Measurements from ENCODE around the gene ZNF385B. TPM values are rescaled to one million over a fixed set of nuclear protein-coding genes. Genes with fewer than 3 reads are reported as not detected.
"Not testable (repeated sequence)": the region's sequence is repeated elsewhere in the genome, so short reads cannot be mapped to it uniquely, and the experiment has no call there.

The ZNF385B gene
- total and polyA plus RNA-seq, 12 donors, result 2.0 to 15.3 (median 8.4) TPM

- no peaks in the 10 kb centered on the region for H3K27me3 ChIP-seq
- TF ChIP-seq POLR2A (IDR thresholded peaks at IDR 0.05) (no peak), CTCF (IDR thresholded peaks at IDR 0.05) (no peak)
- H3K4me1 ChIP-seq (replicated peaks in 1 of 2), result no peaks in the 10 kb centered on the region
- H3K9me3 ChIP-seq (replicated peaks in 1 of 3), result no peaks in the 10 kb centered on the region
- H3K4me3 ChIP-seq, result no peak overlapping the region
- WGBS, 4 donors, result 86 to 93% (median 88%) methylated on average over 3 of the region's 3 CpGs
- no peaks in the 10 kb centered on the region for H3K36me3 ChIP-seq (replicated peaks in 1 of 2)
- DNase-seq, result no peak
- intact Hi-C loops (cut with DNase I), result no loop called here
- H3K27ac ChIP-seq, result no peak overlapping the region
Observed at GRCh38 chr2:179788104-179788503, 73.3 kb downstream of the ZNF385B start.

- no peak overlapping the region for H3K4me3 ChIP-seq
- intact Hi-C loops (cut with DNase I), result no loop called here
- H3K36me3 ChIP-seq (replicated peaks in 1 of 2), result no peaks in the 10 kb centered on the region
- no peak overlapping the region for H3K27ac ChIP-seq
- H3K9me3 ChIP-seq (replicated peaks in 1 of 3), result no peaks in the 10 kb centered on the region
- no peaks in the 10 kb centered on the region for H3K4me1 ChIP-seq (replicated peaks in 1 of 2)
- 78 to 92% (median 82%) methylated on average over 2 of the region's 2 CpGs for WGBS, 4 donors
- DNase-seq, result no peak
- H3K27me3 ChIP-seq, result no peaks in the 10 kb centered on the region
- TF ChIP-seq CTCF (IDR thresholded peaks at IDR 0.05) (no peak), POLR2A (IDR thresholded peaks at IDR 0.05) (no peak)
Observed at GRCh38 chr2:179787601-179788000, 73.8 kb downstream of the ZNF385B start.

- Histone ChIP-seq H3K36me3 (replicated peaks in 1 of 2) (no peaks in the 10 kb centered on the region), H3K4me3 (no peak overlapping the region), H3K4me1 (replicated peaks in 1 of 2) (no peaks in the 10 kb centered on the region), H3K9me3 (replicated peaks in 1 of 3) (no peaks in the 10 kb centered on the region), H3K27me3 (no peaks in the 10 kb centered on the region), H3K27ac (no peak overlapping the region)
- intact Hi-C loops (cut with DNase I), result no loop called here
- no peak for DNase-seq
- WGBS, 4 donors, result 79 to 100% (median 95%) methylated on average over 1 of the region's 1 CpG
- no peak for TF ChIP-seq POLR2A (IDR thresholded peaks at IDR 0.05)
Observed at GRCh38 chr2:179785902-179786301, 75.5 kb downstream of the ZNF385B start.

GRCh38 chr2:179782346-179782745 is 79.1 kb downstream of the ZNF385B start:
- H3K4me3 ChIP-seq; H3K9me3 ChIP-seq (replicated peaks in 1 of 3); H3K36me3 ChIP-seq (replicated peaks in 1 of 2); intact Hi-C loops (cut with DNase I); H3K27ac ChIP-seq; H3K27me3 ChIP-seq; DNase-seq; H3K4me1 ChIP-seq (replicated peaks in 1 of 2): not testable (repeated sequence)
- 70 to 79% (median 75%) methylated on average over 2 of the region's 2 CpGs for WGBS, 4 donors

GRCh38 chr2:179773986-179774385 is 87.4 kb downstream of the ZNF385B start:
- Histone ChIP-seq H3K4me3 (no peak overlapping the region), H3K27me3 (no peaks in the 10 kb centered on the region), H3K27ac (no peak overlapping the region), H3K4me1 (replicated peaks in 1 of 2) (no peaks in the 10 kb centered on the region), H3K9me3 (replicated peaks in 1 of 3) (no peaks in the 10 kb centered on the region), H3K36me3 (replicated peaks in 1 of 2) (no peaks in the 10 kb centered on the region)
- DNase-seq, result no peak
- 90 to 94% (median 94%) methylated on average over 4 of the region's 4 CpGs for WGBS, 4 donors
- TF ChIP-seq CTCF (IDR thresholded peaks at IDR 0.05), result no peak
- TF ChIP-seq POLR2A (IDR thresholded peaks at IDR 0.05), result no peak
- intact Hi-C loops (cut with DNase I), result no loop called here

Data from adrenal gland (tissue), 12 donors.